Stomach (tissue), 4 donors: ENCODE data around the gene EP300.

Experiments used
- EP300 ChIP-seq: sonication (generic); formaldehyde crosslinking; IDR thresholded peaks from one replicate; pipeline ENCODE4 v1.6.1; 2017; ENCODE audit warnings: antibody characterized with exemption
- POLR2A ChIP-seq, 4 donors: fragments of 450-650 bp; IDR thresholded peaks; one replicate each; pipeline ENCODE4 v1.6.1; 2016; ENCODE audit warnings: antibody characterized with exemption in 4 of 4, control low read depth in 2 of 4, mild to moderate bottlenecking in 1 of 4, moderate library complexity in 1 of 4
- POLR2AphosphoS5 ChIP-seq, 3 donors: sonication (generic); formaldehyde crosslinking; IDR thresholded peaks; one replicate each; pipeline ENCODE4 v1.6.1; 2016; ENCODE audit warnings: antibody characterized with exemption in 3 of 3
- TF ChIP-seq, protein P1 (sequence below), 7 experiments: fragments of 450-650 bp in 4 of 7; fragments of 200-600 bp in 3 of 7; sonication (generic) in 3 of 7; IDR thresholded peaks; one replicate each; pipeline ENCODE4 v1.5.1; 2016 to 2019; ENCODE audit warnings: antibody characterized with exemption in 7 of 7, control low read depth in 2 of 7, mild to moderate bottlenecking in 1 of 7

GRCh38 chr22:41216984-41217383 is 124.6 kb downstream of the EP300 start:
- TF ChIP-seq, protein P1, sequence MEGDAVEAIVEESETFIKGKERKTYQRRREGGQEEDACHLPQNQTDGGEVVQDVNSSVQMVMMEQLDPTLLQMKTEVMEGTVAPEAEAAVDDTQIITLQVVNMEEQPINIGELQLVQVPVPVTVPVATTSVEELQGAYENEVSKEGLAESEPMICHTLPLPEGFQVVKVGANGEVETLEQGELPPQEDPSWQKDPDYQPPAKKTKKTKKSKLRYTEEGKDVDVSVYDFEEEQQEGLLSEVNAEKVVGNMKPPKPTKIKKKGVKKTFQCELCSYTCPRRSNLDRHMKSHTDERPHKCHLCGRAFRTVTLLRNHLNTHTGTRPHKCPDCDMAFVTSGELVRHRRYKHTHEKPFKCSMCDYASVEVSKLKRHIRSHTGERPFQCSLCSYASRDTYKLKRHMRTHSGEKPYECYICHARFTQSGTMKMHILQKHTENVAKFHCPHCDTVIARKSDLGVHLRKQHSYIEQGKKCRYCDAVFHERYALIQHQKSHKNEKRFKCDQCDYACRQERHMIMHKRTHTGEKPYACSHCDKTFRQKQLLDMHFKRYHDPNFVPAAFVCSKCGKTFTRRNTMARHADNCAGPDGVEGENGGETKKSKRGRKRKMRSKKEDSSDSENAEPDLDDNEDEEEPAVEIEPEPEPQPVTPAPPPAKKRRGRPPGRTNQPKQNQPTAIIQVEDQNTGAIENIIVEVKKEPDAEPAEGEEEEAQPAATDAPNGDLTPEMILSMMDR (IDR thresholded peaks at IDR 0.05), result no peak
- TF ChIP-seq POLR2A (IDR thresholded peaks at IDR 0.05), result no peak
- no peak for TF ChIP-seq POLR2AphosphoS5 (IDR thresholded peaks at IDR 0.05)
- no peak for TF ChIP-seq EP300
